AG09309 (cell line): ENCODE results near the gene TMBIM1.

Experiments used
- DNase-seq: peaks from one replicate; pipeline ENCODE4 v3.0.0-alpha.2; 2010; ENCODE audit warnings: low read depth
- H3K4me3 ChIP-seq: 2 replicates; pipeline ENCODE4 v1.5.1; 2011; ENCODE audit warnings: mild to moderate bottlenecking, low read depth, low read length, moderate library complexity; ENCODE audit not compliant: control insufficient read depth
- TF ChIP-seq, protein P1 (sequence below): IDR thresholded peaks from 2 replicates; pipeline ENCODE4 v1.5.1; 2011; ENCODE audit warnings: mild to moderate bottlenecking, low read depth, low read length, inconsistent platforms; ENCODE audit not compliant: insufficient read depth, control insufficient read depth; ENCODE audit errors: missing control alignments

The TMBIM1 gene

DNA sequence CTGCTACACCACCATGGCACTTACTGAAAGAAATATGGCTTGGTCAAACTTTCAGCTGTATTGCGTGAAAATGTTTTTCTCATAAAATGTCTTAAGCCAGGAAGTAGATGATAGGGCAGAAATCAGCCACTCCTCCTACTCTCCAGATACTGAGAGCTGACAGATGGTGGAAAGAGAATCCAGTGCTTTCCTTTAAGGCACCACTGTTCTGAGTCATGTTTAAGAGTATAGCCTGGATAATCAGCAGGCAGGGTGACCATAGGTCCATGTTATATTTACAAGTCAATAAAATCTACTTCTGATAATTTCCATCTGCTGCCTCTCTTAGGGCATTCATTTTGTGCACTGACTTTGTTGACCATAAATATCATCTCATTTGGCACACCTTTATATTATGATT, 53.4 kb downstream of the TMBIM1 start:
- TF ChIP-seq, protein P1, sequence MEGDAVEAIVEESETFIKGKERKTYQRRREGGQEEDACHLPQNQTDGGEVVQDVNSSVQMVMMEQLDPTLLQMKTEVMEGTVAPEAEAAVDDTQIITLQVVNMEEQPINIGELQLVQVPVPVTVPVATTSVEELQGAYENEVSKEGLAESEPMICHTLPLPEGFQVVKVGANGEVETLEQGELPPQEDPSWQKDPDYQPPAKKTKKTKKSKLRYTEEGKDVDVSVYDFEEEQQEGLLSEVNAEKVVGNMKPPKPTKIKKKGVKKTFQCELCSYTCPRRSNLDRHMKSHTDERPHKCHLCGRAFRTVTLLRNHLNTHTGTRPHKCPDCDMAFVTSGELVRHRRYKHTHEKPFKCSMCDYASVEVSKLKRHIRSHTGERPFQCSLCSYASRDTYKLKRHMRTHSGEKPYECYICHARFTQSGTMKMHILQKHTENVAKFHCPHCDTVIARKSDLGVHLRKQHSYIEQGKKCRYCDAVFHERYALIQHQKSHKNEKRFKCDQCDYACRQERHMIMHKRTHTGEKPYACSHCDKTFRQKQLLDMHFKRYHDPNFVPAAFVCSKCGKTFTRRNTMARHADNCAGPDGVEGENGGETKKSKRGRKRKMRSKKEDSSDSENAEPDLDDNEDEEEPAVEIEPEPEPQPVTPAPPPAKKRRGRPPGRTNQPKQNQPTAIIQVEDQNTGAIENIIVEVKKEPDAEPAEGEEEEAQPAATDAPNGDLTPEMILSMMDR = no peak
- DNase-seq = no peak
- H3K4me3 ChIP-seq = no peak overlapping the region

DNA sequence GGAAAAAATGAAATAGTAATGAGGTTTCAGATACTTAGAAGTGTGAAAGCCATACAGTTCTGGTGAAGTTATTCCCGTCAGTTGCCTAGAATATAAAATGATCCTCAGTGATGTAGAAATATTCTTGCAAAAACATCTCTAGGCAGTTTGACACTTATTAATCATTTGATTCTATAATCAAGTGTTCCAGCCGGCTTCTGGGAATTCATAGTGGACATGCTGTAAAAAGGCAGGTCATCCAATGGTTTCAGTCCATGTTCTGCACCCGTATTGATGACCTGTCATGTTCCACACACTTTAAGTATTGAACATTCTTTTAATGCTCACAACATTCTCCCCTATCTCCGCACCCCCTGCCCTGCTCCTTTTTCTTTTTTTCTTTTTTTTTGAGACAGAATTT, 55.5 kb downstream of the TMBIM1 start:
- TF ChIP-seq, protein P1 = no peak
- DNase-seq = no peak

DNA sequence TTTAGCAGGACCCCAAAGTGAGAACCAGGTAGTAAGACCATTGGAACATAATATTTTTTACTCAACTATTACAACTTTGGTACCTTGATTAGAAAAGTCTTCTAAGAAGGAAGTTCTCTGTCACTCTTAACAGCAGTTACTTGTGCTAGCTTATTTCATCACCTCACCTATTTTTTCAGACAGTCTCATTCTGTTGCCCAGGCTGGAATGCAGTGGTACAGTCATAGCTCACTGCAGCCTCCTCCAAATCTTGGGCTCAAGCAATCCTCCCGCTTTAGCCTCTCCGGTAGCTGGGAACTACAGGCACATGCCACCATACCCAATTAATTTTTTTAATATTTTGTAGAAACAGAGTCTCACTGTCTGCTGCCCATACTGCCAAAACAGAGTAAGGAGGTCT, 57.3 kb downstream of the TMBIM1 start:
- H3K4me3 ChIP-seq = no peak overlapping the region
- TF ChIP-seq, protein P1 = no peak
- no peak for DNase-seq

More for the DNA sequence above, 55.5 kb downstream of the TMBIM1 start:
- no peak overlapping the region for H3K4me3 ChIP-seq

- DNase-seq = no peak
- TF ChIP-seq, protein P1 = no peak
- no peak overlapping the region for H3K4me3 ChIP-seq
Measured at GRCh38 chr2:218234521-218234920, 57.8 kb downstream of the TMBIM1 start.

GRCh38 chr2:218233543-218233942, 58.8 kb downstream of the TMBIM1 start:
- TF ChIP-seq, protein P1 = no peak
- H3K4me3 ChIP-seq = no peak overlapping the region
- DNase-seq = no peak

GRCh38 chr2:218230882-218231281, 61.4 kb downstream of the TMBIM1 start:
- TF ChIP-seq, protein P1 = no peak
- H3K4me3 ChIP-seq = no peak overlapping the region
- no peak for DNase-seq

DNA sequence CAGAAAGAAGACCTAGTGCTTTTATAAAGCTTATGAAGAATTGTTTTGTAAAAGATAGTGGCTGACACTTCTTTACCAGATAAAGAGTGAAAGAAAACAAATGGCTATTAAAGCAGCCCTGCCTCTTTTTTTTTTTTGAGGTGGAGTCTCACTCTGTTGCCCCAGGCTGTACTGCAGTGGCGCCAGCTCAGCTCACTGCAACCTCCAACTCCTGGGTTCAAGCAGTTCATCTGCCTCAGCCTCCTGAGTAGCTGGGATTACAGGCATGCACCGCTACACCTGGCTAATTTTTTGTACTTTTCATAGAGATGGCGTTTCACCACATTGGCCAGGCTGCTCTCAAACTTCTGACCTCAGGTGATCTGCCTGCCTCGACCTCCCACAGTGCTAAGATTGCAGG, 62.5 kb downstream of the TMBIM1 start:
- TF ChIP-seq, protein P1 = no peak
- H3K4me3 ChIP-seq = no peak overlapping the region
- DNase-seq = no peak
